AG04449 (cell line): ENCODE results near the gene TMEM214.

Experiments used
- CTCF ChIA-PET: fragments of 350-600 bp; formaldehyde crosslinking; extraction: SDS; loops from one replicate; lab custom pipeline; 2021; ENCODE audit warnings: antibody characterized with exemption; lab: Yijun Ruan, JAX
- POLR2A ChIA-PET: fragments of 400-600, 350-600 bp; formaldehyde crosslinking; extraction: SDS; loops from one replicate; lab custom pipeline; 2020; ENCODE audit warnings: antibody characterized with exemption, inconsistent platforms; lab: Yijun Ruan, JAX
- DNase-seq: peaks from one replicate; pipeline ENCODE4 v3.0.0-alpha.2; 2010; ENCODE audit warnings: low read depth, low spot score
- H3K4me3 ChIP-seq: 2 replicates; pipeline ENCODE4 v1.5.1; 2011; ENCODE audit warnings: low read depth, mild to moderate bottlenecking, control low read depth, low read length
- CTCF ChIP-seq: IDR thresholded peaks from one replicate; pipeline ENCODE4 v1.5.1; 2011; ENCODE audit warnings: mild to moderate bottlenecking, moderate library complexity, low read length, control low read depth, inconsistent platforms; ENCODE audit not compliant: insufficient read depth; ENCODE audit errors: missing control alignments

TMEM214 gene

GRCh38 chr2:27042159-27042661 is 9.4 kb downstream of the TMEM214 start:
- ChIA-PET CTCF (interaction anchor here (1.4 kb wide), 1 partner anchor 9 kb away, joined by 5 read pairs; the partner anchor contains the start of gene TMEM214), POLR2A (interaction anchor here (3.4 kb wide), 1 partner anchor 9 kb away, joined by 13 read pairs; the partner anchor contains the start of gene AGBL5)
- DNase-seq: no peak
- no peak for TF ChIP-seq CTCF
- H3K4me3 ChIP-seq: no peak overlapping the region

DNA sequence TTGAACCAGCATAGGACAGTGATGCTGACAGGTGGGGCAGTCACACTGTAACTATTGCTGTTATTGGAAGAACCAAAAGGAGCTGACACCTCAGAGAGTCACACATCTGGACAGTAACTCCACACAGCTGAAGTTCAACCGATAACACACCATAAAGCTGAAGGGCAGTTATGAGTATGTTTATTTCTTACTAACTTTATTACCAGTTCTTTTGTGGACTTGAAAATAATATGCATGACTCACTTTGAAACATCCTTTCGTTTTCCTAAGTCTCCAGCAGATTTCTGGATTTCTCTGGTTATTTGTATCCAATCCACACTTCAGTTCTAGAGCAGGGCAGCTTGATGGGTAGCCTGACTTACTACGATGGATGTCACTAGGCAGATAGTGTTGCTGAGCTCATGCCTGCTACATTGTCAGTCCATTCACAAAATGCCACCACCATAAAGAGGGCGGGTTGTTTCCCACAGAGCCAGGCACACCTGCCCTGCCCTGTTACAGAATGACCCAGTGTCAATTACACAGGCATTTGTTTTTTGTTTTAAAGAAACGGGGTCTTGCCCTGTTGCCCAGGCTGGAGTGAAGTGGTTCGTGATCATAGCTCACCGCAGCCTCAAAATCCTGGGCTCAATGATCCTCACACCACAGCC is 10.3 kb downstream of the TMEM214 start:
- POLR2A ChIA-PET: interaction anchor here (0.6 kb wide), 1 partner anchor 13 kb away, joined by 3 read pairs; no protein-coding TSS in a partner anchor
- CTCF ChIA-PET: interaction anchor here (0.8 to 1.2 kb wide), 2 partner anchors 10 to 81 kb away, joined by 3 read pairs; no protein-coding TSS in a partner anchor

GRCh38 chr2:27049422-27050280 is 16.9 kb downstream of the TMEM214 start:
- ChIA-PET POLR2A (interaction anchor here (1.0 to 4.2 kb wide), 9 partner anchors 9 to 38 kb away, joined by 5 to 31 read pairs (median 15); partner anchors contain the start of genes EMILIN1, KHK and OST4), CTCF (interaction anchor here (0.8 to 4.3 kb wide), 11 partner anchors 9 to 204 kb away, joined by 3 to 35 read pairs (median 7); partner anchors contain the start of genes EMILIN1, KHK, OST4 and TMEM214)
- TF ChIP-seq CTCF: no peak
- DNase-seq: no peak
- peak overlapping the region; percentile 93 for H3K4me3 ChIP-seq

More for the DNA sequence above, 10.3 kb downstream of the TMEM214 start:
- no peak for TF ChIP-seq CTCF
- DNase-seq: no peak
- H3K4me3 ChIP-seq: no peak overlapping the region

- TF ChIP-seq CTCF: peak; percentile 57
- peak overlapping the region; percentile 93 for H3K4me3 ChIP-seq
- ChIA-PET POLR2A (interaction anchor here (0.5 to 4.2 kb wide), 13 partner anchors 9 to 89 kb away, joined by 3 to 31 read pairs (median 13); partner anchors contain the start of genes EMILIN1, KHK and OST4), CTCF (interaction anchor here (0.7 to 4.3 kb wide), 11 partner anchors 10 to 204 kb away, joined by 3 to 35 read pairs (median 6); partner anchors contain the start of genes EMILIN1, KHK, OST4 and TMEM214)
- DNase-seq: peak; percentile 92
These were observed 17.7 kb downstream of the TMEM214 start for GRCh38 chr2:27050281-27050995.

DNA sequence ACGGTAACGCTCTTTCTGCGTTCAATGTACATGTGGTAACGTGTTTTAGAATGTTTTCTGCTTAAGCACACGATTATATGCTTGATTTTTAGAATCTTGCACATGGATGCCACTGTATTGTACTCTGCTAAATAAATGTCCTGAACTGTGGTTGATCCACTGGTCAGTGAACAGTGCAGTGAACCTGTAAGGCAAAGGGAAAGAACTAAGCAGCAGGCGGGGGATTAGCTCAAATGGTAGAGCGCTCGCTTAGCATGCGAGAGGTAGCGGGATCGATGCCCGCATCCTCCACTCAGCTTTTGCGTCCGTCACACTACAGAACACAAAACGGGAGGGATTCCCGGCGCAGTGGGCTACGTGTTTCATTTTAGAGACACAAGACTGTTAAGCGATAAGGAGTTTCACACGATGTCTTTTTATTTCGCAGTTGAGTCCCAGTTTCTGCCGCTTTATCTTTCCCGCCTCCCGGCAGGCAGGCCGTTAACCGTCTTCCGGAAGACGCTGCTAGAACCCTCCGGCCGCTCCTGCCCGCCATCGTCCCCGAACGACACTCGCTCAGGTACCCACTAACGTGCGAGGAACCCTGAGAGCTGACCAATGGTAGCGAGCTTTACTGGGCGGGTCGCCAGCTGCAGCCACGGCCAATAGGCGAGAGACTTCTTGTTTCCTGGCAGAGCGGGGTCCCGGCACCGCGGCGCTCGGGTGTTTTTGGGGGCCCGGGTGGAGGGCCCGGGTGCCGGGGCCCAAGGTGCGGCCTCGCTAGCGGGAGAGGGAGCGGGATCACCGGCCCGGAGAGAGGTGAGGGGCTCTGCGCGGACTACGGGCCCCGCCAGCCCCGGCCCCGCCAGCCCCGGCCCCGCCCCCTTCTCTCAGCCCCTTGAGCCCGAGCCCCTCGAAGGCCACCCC is 18.5 kb downstream of the TMEM214 start, which contains the start of gene AGBL5:
TSS of gene AGBL5 (plus strand) at position 673 of the 906 bp plus-strand sequence. CDS start 1,291 bp downstream, outside the sequence.
- H3K4me3 ChIP-seq: peak within 1 kb of the TSS; percentile 93
- ChIA-PET CTCF (interaction anchor here (0.7 to 4.3 kb wide), 12 partner anchors 10 to 205 kb away, joined by 3 to 35 read pairs (median 4); partner anchors contain the start of genes EMILIN1 and KHK), POLR2A (interaction anchor here (0.5 to 4.2 kb wide), 13 partner anchors 8 to 89 kb away, joined by 3 to 31 read pairs (median 13); partner anchors contain the start of genes EMILIN1, KHK and OST4)
- no peak for TF ChIP-seq CTCF
- DNase-seq: no peak
